Neuronal stem cell (in vitro differentiated cells): ENCODE data around the gene MED13L. TPM values are rescaled to one million over a fixed set of nuclear protein-coding genes. Genes with fewer than 3 reads are reported as not detected.

Source experiments
- DNase-seq: peaks from one replicate; pipeline ENCODE4 v3.0.0-alpha.2; 2013; ENCODE audit warnings: low spot score
- H2AFZ ChIP-seq: one replicate; pipeline ENCODE4 v1.6.1; 2013; ENCODE audit warnings: mild to moderate bottlenecking, low read length, inconsistent platforms
- H2AK5ac ChIP-seq: 2 replicates; pipeline ENCODE4 v1.6.1; 2013; ENCODE audit warnings: low read depth, mild to moderate bottlenecking, inconsistent platforms, low read length, moderate library complexity, mixed read lengths
- H2BK120ac ChIP-seq: 2 replicates; pipeline ENCODE4 v1.6.1; 2013; ENCODE audit warnings: low read depth, mild to moderate bottlenecking, inconsistent platforms, low read length, moderate library complexity, mixed read lengths
- H2BK12ac ChIP-seq: one replicate; pipeline ENCODE4 v1.6.1; 2013; ENCODE audit warnings: low read length, inconsistent platforms
- H2BK15ac ChIP-seq: 2 replicates; pipeline ENCODE4 v1.6.1; 2013; ENCODE audit warnings: mild to moderate bottlenecking, low read length, inconsistent platforms, mixed read lengths
- H2BK5ac ChIP-seq: one replicate; pipeline ENCODE4 v1.6.1; 2013; ENCODE audit warnings: inconsistent platforms, mild to moderate bottlenecking, low read length, moderate library complexity
- H3K14ac ChIP-seq: one replicate; pipeline ENCODE4 v1.6.1; 2013; ENCODE audit warnings: low read length, inconsistent platforms
- H3K18ac ChIP-seq: 2 replicates; pipeline ENCODE4 v1.6.1; 2013; ENCODE audit warnings: low read length, inconsistent platforms
- H3K23ac ChIP-seq: 2 replicates; pipeline ENCODE4 v1.6.1; 2013; ENCODE audit warnings: low read depth, mild to moderate bottlenecking, mixed read lengths, low read length, inconsistent platforms; ENCODE audit not compliant: poor library complexity
- H3K27ac ChIP-seq: replicated peaks from 3 replicates; pipeline ENCODE4 v1.5.1; 2013; ENCODE audit warnings: low read length, inconsistent platforms
- H3K27me3 ChIP-seq, 3 experiments: 2 replicates each; pipeline ENCODE4 v1.6.1; 2013; ENCODE audit warnings: low read length in 3 of 3, mild to moderate bottlenecking in 2 of 3, inconsistent platforms in 1 of 3, low read depth in 1 of 3, mixed read lengths in 1 of 3, moderate library complexity in 1 of 3; ENCODE audit not compliant: control insufficient read depth in 3 of 3, insufficient read depth in 3 of 3
- H3K36me3 ChIP-seq, 2 donors: replicated peaks in 1 of 2; 2 replicates each; pipeline ENCODE4 v1.6.1; 2013; ENCODE audit warnings: low read length in 2 of 2; ENCODE audit not compliant: control insufficient read depth in 2 of 2, insufficient read depth in 2 of 2
- H3K4ac ChIP-seq: 2 replicates; pipeline ENCODE4 v1.6.1; 2013; ENCODE audit warnings: inconsistent platforms, mild to moderate bottlenecking, low read length, moderate library complexity
- H3K4me1 ChIP-seq, 2 donors: 1 replicate in 1 of 2; 2 replicates in 1 of 2; pipeline ENCODE4 v1.6.1; 2013; ENCODE audit warnings: low read length in 2 of 2, low read depth in 1 of 2; ENCODE audit not compliant: control insufficient read depth in 2 of 2, insufficient read depth in 1 of 2
- H3K4me2 ChIP-seq: one replicate; pipeline ENCODE4 v1.6.1; 2013; ENCODE audit warnings: mild to moderate bottlenecking, low read length, inconsistent platforms; ENCODE audit not compliant: insufficient read depth, poor library complexity, severe bottlenecking
- H3K4me3 ChIP-seq, 2 donors: 2 replicates each; pipeline ENCODE4 v1.5.1; 2013; ENCODE audit warnings: low read length in 2 of 2, mild to moderate bottlenecking in 2 of 2, inconsistent platforms in 1 of 2, moderate library complexity in 1 of 2
- H3K79me1 ChIP-seq: one replicate; pipeline ENCODE4 v1.6.1; 2013; ENCODE audit warnings: low read depth, mild to moderate bottlenecking, inconsistent platforms, low read length, moderate library complexity
- H3K9ac ChIP-seq: one replicate; pipeline ENCODE4 v1.6.1; 2013; ENCODE audit warnings: mild to moderate bottlenecking, low read depth, low read length, inconsistent platforms; ENCODE audit not compliant: poor library complexity
- H3K9me3 ChIP-seq, 2 donors: replicated peaks in 1 of 2; 2 replicates each; pipeline versions ENCODE3 to v1.6.1; 2013; ENCODE audit warnings: low read length in 2 of 2, mild to moderate bottlenecking in 2 of 2, inconsistent platforms in 1 of 2, low read depth in 1 of 2, mixed read lengths in 1 of 2, moderate library complexity in 1 of 2; ENCODE audit not compliant: control insufficient read depth in 2 of 2, insufficient read depth in 1 of 2
- H4K8ac ChIP-seq: one replicate; pipeline ENCODE4 v1.6.1; 2013; ENCODE audit warnings: low read depth, mild to moderate bottlenecking, inconsistent platforms, low read length, moderate library complexity
- H4K91ac ChIP-seq: one replicate; pipeline ENCODE4 v1.6.1; 2013; ENCODE audit warnings: low read length, low read depth, mild to moderate bottlenecking, inconsistent platforms; ENCODE audit not compliant: poor library complexity
- WGBS, 2 donors: extraction: QIAGEN DNeasy Blood & Tissue Kit; methylation state at CpG; one replicate each; pipeline ENCODE4 v1.1.7; 2013; ENCODE audit warnings: missing lambda C conversion rate in 2 of 2, mixed read lengths in 1 of 2; ENCODE audit not compliant: insufficient read length in 2 of 2, insufficient replicate concordance in 1 of 2; ENCODE audit errors: extremely low coverage in 2 of 2; 5-methylcytosine and 5-hydroxymethylcytosine counted together
- polyA plus RNA-seq, 2 experiments: library from polyadenylated mRNA; stranded (reverse); fragments of 200-250 nt; gene quantifications; one replicate each; pipeline ENCODE4 v1.2.3, GENCODE V29; 2013

The MED13L gene
- 32.5 TPM for polyA plus RNA-seq (2013, experiment 1 of 2)
- polyA plus RNA-seq (2013, experiment 2 of 2) = 31.8 TPM

DNA sequence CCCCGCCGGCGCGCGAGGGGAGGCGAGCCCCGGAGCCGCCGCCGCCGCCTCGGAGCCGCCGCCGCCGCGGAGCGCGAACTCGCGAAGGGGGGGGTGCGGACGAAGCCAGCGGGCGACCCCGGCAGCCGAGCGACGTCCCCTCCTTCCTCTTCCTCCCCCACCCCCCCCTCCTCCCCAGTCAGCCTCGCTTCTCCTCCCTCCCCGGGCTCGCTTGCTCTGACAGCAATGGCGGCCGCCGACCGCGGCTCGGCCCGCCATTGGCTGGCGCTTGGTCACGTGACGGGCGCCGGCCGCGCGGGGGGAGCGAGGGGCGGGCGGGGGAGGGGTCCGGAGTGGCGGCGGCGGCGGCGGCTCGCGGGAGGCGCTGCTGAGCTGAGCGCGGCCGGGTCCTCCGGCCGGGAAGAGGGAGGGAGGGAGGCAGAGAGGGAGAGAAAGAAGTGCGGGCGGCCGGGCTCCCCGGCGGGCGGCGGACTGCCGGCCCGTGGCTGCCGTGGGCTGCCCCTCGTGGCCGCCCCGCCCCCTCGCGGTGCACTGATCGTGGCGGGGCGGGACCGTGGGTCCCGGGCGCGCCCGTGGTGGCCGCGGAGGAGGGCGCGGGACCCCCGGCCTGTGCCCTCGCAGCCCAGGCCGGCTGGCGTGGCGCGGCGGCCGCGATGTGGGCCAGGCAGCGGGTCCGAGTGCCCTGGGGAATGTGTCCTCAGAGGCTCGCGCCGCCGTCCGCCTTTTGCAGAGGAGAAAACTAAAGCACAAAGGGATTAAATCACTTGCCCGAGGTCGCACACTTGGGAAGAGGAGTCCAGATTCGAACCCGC is at the start of gene MED13L:
TSS of gene MED13L (minus strand) at position 227 of the 812 bp plus-strand sequence. CDS start 562 bp downstream, outside the sequence.
- H3K79me1 ChIP-seq = no peaks in the 10 kb centered on the region
- H2BK120ac ChIP-seq = no peak within 1 kb of the TSS
- no peak within 1 kb of the TSS for H2BK15ac ChIP-seq
- H3K27ac ChIP-seq = peak within 1 kb of the TSS; percentile 91
- DNase-seq = peak; percentile 92
- H3K27me3 ChIP-seq = no peaks in the 10 kb centered on the region
- no peak within 1 kb of the TSS for H2BK12ac ChIP-seq
- peak within 1 kb of the TSS; percentile 23 for H3K23ac ChIP-seq
- H3K4me2 ChIP-seq = peak within 1 kb of the TSS; percentile 79
- peak within 1 kb of the TSS; percentile 98 for H3K18ac ChIP-seq
- peak within 1 kb of the TSS; percentile 97 for H3K9ac ChIP-seq
- peak within 1 kb of the TSS; percentile 73 to 86 for H3K4me3 ChIP-seq
- H3K4ac ChIP-seq = no peak within 1 kb of the TSS
- H2BK5ac ChIP-seq = peak within 1 kb of the TSS; percentile 85
- peak within 1 kb of the TSS; percentile 91 for H2AFZ ChIP-seq
- no peaks in the 10 kb centered on the region for H3K36me3 ChIP-seq
- peak within 1 kb of the TSS; percentile 87 for H3K14ac ChIP-seq
- no peak within 1 kb of the TSS for H4K8ac ChIP-seq
- no peaks in the 10 kb centered on the region for H3K9me3 ChIP-seq
- no CpG with 5 or more reads among the region's 111 CpGs for WGBS, 2 donors
- peaks cover 8 to 11% of the 10 kb centered on the region in 2 donors for H3K4me1 ChIP-seq
- H2AK5ac ChIP-seq = peak within 1 kb of the TSS; percentile 6
- H4K91ac ChIP-seq = no peak within 1 kb of the TSS

DNA sequence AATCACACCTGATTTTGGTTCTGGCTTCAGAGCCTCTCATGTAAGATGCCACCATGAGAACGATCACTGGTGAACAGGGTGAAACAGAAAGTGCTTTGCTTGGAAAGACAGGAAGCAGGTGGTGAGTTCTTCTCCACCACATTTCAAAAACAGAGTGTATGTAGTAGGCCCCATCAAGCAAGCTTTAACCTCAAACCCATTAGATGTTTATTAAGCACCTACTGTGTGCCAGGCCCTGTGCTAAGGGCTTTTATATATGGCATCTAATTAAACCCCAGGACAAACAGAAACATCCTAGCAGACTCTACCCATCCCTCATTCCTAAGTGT is 47.8 kb upstream of the MED13L start:
- Histone ChIP-seq H3K18ac (no peak overlapping the region), H3K27ac (no peak overlapping the region), H2AFZ (no peak overlapping the region), H2BK12ac (no peak overlapping the region), H3K27me3 (no peaks in the 10 kb centered on the region), H2BK15ac (no peak overlapping the region), H3K23ac (no peak overlapping the region), H3K14ac (no peak overlapping the region), H3K9ac (no peak overlapping the region), H2BK5ac (no peak overlapping the region), H4K91ac (no peak overlapping the region), H2AK5ac (no peak overlapping the region), H2BK120ac (no peak overlapping the region), H3K36me3 (no peaks in the 10 kb centered on the region), H3K4me3 (no peak overlapping the region), H3K79me1 (no peaks in the 10 kb centered on the region), H3K4ac (no peak overlapping the region), H3K9me3 (no peaks in the 10 kb centered on the region), H4K8ac (no peak overlapping the region), H3K4me1 (peaks cover 0 to 1% of the 10 kb centered on the region in 2 donors), H3K4me2 (no peak overlapping the region)
- DNase-seq = no peak
- WGBS, 2 donors = no CpG with 5 or more reads among the region's 1 CpG

DNA sequence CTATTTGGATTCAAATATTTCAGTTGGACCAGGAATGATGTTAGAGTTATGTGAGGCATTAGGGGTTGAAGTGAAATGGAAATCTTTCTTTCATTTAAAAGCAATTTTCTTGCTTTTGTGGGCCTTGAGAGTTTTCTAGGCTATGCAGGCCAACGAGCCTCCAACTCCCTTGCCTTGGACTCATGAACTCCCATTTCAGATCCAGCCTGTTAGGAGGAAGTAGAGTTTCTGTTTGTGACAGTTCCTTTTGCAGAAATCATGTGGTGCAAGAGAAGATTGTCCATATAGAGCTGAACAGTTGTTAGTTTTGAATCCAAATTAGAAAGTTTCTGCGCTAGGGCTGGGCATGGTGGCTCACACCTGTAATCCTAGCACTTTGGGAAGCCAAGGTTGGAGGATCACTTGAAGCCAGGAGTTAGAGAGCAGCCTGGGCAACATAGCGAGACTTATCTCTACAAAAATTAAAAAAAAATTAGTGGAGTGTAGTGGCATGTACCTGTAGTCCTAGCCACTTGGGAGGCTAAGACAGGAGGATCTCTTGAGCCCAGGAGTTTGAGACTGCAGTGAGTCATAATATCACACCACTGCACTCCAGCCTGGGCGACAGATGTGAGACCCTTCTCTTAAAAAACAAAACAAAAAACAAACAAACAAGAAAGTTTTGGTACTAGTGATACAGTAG is 47.3 kb upstream of the MED13L start:
- H3K36me3 ChIP-seq = no peaks in the 10 kb centered on the region
- no peak overlapping the region for H3K23ac ChIP-seq
- H4K91ac ChIP-seq = no peak overlapping the region
- DNase-seq = no peak
- H3K9me3 ChIP-seq = no peaks in the 10 kb centered on the region
- no peak overlapping the region for H3K4me2 ChIP-seq
- no peak overlapping the region for H3K14ac ChIP-seq
- H3K27ac ChIP-seq = no peak overlapping the region
- WGBS, 2 donors = no CpG with 5 or more reads among the region's 4 CpGs
- H2BK5ac ChIP-seq = no peak overlapping the region
- no peak overlapping the region for H4K8ac ChIP-seq
- no peak overlapping the region for H2BK15ac ChIP-seq
- H3K79me1 ChIP-seq = no peaks in the 10 kb centered on the region
- H3K27me3 ChIP-seq = no peaks in the 10 kb centered on the region
- H3K4me1 ChIP-seq = peaks cover 0 to 1% of the 10 kb centered on the region in 2 donors
- H3K4me3 ChIP-seq = no peak overlapping the region
- H2BK120ac ChIP-seq = no peak overlapping the region
- H3K18ac ChIP-seq = no peak overlapping the region
- no peak overlapping the region for H3K9ac ChIP-seq
- H2BK12ac ChIP-seq = no peak overlapping the region
- H2AK5ac ChIP-seq = no peak overlapping the region
- H2AFZ ChIP-seq = no peak overlapping the region
- H3K4ac ChIP-seq = no peak overlapping the region
